HL-60/S4 treated with retinoic acid at 250 ng/mL for 4 days and 3 days (cell line): ENCODE measurements around the gene GABPB1.
"Not testable (repeated sequence)": the region's sequence is repeated elsewhere in the genome, so short reads cannot be mapped to it uniquely, and the experiment has no call there.

Experiments used
- in situ Hi-C: fragments of 300-500 bp; cut with MboI; formaldehyde crosslinking; loops from 2 replicates; pipeline ENCODE4 v1.7.0; 2022; ENCODE audit warnings: low sequenced_read_pairs

GABPB1 gene

DNA sequence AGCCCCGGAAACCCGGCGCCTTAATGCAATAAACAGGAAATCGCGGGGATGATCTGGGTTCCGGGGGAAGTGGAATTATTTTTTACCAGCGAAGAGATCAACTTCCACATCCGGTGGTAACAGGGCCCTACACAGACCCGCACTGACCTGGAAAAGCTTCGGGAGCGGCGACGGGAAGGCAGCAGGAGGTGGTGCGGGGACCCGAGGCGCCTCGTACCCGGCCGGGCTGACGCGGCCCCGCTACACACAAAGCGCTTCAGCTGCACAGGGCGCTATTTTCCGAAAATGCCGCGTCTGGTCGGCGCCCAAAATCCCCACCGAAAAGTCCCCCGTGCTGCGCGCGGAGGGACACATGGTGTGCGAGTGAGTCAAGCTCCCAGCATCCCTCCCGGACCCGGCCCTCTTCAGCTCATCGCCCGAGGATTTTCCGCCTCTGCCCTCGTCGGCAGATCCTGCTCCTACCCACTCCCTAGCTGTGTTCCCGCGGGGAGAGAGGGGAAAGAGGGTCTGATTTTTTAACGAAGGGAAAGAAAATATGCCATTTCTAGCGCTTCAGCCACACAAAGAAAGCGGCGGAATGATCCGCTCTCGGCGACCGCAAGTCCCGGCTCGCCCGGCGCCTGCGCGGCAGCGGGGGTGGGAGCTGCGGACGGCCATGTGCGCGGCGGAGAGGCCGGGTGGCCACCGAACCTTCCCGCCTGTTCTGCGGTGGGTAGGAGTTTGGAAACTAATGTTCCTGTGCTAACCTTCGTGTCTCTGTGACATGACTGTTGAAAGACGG, at the start of gene GABPB1:
GABPB1 (minus strand) TSS at position 361 of the 781 bp plus-strand sequence. CDS start 45,400 bp downstream, outside the sequence.
- in situ Hi-C loops, result no loop called here

DNA sequence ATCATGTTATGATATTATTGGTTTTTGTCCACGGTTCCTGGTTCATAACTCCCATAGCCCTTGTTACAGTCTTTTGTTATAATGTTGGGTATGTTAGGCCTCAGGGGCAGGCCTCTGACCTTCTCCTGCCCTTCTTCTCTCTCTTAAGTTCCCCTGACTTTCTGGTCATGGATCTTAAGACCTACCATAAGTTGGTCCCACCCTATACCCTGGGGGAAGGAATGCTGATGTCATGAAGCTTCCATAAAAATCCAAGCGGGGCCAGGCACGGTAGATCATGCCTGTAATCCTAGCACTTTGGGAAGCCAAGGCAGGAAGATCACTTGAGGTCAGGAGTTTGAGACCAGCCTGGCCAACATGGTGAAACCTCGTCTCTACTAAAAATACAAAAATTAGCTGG, 36.6 kb upstream of the GABPB1 start:
- in situ Hi-C loops, result not testable (repeated sequence)

DNA sequence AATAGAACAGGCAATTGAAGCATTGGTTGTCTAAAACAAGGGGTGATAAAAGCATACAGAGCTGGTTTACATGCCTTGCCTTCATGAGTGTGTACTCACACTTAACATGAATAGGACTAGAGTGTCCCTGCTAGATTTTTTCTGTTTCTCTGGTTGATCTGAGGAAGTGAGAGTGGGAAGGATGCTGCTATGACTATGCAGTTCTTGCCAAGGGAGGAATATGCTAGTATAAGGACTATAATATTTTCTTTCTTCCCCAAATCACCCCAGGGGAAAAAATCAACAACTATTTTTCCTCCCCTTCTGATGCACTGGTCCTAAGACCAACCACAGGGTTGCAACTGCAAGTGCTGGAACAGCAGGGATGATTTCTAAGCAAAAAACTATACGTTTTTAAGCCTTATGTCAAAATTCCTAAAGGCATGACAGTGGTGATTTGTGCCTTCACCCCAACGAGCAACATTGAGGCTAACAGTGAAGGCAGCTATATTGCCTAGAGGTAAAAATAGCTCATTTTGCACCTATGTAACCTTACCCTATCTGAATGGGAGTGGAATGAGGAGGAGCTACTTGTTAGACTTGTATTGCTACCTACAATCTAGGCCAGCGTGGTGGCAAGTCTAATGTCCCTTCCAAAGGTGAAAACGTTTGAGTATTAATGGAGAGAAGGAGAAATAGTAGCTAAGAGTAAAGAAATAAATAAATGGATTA, 35.7 kb upstream of the GABPB1 start:
- in situ Hi-C loops, result no loop called here

DNA sequence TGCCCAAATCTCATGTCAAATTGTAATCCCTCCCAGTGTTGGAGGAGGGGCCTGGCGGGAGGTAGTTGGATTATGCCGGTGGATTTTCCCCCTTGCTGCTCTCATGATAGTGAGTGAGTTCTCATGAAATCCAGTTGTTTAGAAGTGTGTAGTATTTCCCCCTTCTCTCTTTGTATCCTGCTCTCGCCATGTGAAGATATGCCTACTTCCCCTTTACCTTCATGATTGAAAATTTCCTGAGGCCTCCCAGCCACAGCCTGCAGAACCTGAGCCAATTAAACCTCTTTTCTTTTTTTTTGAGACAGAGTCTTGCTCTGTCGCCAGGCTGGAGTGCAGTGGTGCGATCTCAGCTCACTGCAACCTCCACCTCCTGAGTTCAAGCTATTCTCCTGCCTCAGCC, 27.4 kb upstream of the GABPB1 start:
- in situ Hi-C loops, result not testable (repeated sequence)

DNA sequence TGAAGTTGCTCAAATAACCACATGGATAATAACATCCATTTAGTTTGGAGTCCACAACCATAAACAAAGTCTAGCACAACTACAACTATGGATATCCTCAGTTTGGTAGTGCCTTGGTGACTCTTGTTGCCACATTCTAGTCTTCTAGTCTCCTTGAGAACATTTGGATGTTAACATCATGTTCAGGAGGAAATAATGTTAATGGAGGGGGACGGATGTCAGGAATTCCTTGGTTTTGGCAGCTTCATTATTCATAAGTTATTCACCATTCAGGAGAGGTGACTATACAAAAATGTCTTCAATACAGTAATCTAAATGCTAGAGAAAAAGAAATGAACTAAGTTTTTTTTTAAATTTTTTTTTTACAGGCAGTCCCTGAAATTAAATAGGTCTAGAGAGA, 26.4 kb upstream of the GABPB1 start:
- in situ Hi-C loops, result no loop called here

DNA sequence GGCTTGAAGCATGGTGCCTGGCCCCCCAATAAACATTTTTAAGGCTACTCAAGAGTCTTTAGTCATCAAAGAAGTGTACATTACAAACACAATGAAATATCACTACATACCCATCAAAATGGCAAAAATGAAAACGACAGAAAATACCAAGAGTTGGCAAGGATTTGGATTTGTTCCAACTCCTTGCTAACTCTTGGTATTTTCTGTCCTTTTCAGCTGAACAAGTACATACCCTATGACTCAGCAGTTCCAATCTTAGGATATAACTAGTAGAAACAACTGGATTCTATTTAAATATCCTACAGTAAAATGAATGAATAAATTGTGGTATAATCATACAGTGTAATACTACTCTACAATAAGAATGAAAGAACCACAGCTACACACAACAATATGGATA, 25.1 kb upstream of the GABPB1 start:
- in situ Hi-C loops, result no loop called here

DNA sequence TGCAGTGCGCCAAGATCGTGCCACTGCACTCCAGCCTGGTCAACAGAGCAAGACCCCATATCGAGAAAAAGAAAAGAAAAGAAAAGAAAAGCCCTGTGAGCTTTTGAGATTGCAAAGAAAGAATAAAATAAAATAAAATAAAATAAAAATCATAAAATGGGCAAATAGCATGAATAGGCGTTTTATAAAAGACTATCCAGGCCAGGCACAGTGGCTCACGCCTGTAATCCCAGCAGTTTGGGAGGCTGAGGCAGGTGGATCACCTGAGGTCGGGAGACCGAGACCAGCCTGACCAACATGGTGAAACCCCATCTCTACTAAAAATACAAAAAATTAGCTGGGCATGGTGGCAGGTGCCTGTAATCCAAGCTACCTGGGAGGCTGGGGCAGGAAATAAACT, 24.4 kb upstream of the GABPB1 start:
- in situ Hi-C loops, result not testable (repeated sequence)

DNA sequence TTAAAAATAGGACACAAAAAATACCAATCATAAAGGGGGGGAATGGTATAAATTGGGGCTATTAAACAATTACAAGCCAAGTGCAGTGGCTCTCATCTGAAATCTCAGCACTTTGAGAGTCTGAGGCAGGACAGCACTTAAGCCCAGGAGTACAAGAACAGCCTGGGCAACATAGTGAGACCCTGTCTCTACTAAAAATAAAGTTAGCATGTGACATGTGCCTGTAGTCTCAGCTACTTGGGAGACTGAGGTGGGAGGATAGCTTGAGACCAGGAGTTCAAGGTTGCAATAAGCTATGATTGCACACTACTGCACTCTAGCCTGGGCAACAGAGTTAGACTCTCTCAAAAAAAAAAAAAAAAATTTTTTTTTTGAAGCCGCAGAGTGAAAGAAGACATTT, 23.8 kb upstream of the GABPB1 start:
- in situ Hi-C loops, result no loop called here

DNA sequence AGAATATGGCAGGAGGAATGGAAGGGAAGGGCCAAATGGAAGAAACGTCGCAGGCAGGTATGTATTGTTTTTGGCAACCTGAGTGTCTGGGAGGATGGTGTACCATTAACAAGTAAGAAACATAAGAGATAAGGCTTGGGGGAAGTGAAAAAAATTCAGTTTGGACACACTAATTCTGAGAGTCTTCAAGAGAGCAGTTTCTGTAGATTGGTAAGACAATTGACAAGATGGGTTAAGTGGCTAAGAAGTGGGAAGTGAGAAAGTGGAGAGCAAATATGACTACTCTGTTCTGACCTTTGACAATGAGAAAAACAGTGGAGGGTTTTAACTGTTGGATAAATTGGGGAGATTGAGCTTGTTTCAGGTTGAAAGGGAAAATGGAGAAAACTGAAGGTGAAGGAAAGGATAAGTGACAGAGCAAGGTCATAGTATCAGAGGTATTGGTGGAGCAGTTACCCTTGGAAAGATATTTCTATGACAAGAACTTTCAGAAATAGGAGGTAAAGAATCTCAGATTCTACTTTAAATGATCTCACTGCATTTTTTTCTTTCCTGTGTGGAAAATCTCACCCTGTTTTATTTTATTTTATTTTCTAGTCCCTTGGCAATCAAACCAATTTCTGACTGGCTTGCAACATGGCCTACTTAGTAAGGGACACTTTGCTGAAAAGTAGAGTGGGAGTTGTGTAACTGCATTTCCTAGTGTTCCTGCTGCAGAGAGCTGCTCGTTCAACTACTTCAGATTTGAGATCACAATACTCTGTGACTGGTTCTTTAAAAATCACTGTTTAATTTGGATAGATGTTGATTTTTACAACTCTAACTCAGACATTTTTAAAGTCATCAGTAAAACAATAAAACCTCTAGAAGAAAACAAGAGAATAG, 23.1 kb upstream of the GABPB1 start:
- in situ Hi-C loops, result no loop called here

DNA sequence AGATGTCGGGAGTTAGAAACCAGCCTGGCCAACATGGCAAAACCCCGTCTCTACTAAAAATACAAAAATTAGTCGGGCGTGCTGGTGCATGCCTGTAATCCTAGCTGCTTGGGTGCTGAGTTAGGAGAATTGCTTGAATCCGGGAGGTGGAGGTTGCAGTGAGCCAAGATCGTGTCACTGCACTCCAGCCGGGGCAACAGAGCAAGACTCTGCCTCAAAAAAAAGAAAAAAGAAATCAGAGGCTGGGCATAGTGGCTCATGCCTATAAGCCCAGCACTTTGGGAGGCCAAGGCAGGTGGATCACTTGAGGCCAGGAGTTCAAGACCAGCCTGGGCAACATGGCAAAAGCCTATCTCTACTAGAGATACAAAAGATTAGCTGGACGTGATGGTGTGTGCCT, 14.6 kb upstream of the GABPB1 start:
- in situ Hi-C loops, result not testable (repeated sequence)

DNA sequence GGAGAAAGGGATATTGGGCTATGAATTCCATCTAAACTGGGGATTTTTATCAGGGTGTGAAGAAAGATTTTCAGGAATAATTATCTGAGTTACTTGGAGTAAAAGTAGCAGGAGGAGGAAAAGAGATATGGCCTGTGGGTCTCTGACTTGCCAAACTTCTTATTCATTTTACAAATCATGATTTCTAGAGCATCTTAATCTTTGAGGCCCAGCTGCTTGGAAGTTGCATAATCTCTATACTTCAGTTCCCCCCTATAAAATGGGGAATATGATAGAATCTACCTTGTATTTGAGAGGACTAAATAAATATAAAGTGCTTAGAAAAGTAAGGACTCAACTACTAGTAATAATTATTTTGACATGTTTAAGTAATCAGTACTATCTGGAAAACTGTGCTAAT, 11.0 kb upstream of the GABPB1 start:
- in situ Hi-C loops, result no loop called here

DNA sequence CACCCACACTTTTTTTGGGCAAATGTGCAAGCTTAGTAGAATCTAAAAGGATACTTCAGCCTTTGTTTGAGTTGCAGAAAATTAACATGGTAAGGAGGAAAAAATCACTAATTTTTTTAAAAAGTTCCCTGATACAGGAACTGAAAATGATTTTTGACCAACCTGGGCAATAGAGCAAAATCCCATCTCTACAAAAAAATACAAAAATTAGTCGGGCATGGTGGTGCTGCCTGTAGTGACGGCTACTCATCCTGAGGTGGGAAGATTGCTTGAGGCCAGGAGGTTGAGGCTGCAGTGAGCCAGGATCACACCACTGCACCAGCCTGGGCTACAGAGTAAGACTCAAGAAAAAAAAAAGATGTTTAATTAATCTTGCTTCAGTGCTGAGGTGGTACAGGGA, 10.6 kb upstream of the GABPB1 start:
- in situ Hi-C loops, result no loop called here

DNA sequence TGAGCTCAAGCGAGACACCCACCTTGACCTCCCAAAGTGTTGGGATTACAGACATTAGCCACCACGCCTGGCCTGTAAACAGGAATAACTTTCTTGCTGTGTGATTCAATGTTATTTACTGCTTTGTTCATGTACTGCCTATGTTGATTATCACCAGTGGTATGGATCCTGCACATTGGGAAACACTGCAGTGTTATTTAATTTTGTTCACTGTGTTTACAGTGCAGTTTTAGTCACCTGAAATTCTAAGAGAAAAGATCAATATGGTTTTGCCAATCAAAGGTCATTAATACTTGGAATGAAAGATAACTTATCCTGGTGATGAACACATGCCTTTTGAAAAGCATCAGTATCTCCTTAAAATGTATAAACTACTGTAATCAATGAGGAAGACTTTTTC, 8.6 kb upstream of the GABPB1 start:
- in situ Hi-C loops, result no loop called here

DNA sequence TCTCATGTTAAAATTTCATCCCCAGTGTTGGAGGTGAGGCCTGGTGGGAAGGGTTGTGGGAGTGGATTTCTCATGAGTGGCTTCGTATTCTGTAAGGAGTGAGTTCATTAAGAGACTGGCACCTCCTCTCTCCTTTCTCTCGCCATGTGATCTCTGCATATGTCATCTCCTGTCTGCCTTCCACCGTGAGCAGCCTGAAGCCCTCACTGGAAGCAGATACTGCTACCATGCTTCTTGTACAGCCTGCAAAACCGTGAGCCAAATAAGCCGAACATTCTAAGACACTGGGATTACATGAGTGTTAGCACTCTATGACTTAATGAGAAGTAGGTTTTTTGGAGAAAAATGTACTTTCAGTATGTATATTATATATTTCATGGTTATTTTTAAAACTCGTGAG, 6.8 kb upstream of the GABPB1 start:
- in situ Hi-C loops, result no loop called here

DNA sequence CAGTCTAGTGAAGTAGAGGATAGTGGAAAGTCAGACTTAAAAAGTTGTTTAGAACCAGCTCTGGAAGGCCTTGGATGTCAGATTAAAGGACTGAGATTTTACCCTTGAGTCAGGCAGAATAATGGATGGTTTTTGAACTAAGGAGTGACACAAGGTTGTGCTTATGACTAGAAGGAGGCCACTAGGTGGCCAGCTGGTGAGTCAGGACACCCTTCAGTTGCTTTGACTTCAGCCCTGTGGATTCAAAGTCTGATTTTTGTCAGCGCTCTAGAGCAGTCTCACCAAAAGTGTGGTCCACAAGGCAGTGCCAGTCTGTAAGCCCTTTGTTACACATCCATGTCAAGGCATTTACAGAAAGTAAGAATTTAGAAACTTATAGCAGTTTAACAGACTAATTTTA, 3.8 kb upstream of the GABPB1 start:
- in situ Hi-C loops, result no loop called here

DNA sequence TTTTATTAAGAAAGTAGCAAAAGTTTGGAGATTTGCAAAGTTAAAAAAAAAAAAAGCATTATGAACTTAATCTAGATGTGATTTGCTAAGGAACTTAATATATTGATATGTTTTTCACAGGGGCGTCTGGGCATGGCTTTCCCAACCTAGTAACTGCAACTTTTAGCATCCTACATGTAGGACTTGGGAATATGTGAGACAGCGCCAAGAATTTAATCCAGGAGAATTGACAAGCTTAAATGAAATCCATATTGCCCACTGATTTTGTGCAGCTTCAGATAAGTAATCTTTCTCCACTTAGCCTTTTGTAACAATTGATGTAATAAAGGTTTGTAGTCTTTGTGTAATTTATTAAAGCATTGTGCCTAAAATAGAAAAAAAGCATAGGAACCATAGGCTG, 982 bp upstream of the GABPB1 start:
- in situ Hi-C loops, result no loop called here

DNA sequence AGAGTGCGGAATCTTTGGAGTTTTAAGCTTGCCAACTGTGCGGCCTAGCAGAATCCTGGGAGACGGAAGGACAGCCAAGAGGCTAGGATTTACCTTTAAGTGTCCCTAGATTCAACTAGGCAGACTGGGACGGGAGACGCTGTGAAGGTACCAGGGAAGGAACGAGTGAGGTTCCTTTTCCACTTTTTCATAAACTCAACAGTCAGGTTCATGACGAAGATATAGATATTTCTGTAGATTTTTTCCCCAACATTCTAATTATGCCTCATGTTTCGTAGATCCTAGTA, 564 bp upstream of the GABPB1 start:
- in situ Hi-C loops, result no loop called here

DNA sequence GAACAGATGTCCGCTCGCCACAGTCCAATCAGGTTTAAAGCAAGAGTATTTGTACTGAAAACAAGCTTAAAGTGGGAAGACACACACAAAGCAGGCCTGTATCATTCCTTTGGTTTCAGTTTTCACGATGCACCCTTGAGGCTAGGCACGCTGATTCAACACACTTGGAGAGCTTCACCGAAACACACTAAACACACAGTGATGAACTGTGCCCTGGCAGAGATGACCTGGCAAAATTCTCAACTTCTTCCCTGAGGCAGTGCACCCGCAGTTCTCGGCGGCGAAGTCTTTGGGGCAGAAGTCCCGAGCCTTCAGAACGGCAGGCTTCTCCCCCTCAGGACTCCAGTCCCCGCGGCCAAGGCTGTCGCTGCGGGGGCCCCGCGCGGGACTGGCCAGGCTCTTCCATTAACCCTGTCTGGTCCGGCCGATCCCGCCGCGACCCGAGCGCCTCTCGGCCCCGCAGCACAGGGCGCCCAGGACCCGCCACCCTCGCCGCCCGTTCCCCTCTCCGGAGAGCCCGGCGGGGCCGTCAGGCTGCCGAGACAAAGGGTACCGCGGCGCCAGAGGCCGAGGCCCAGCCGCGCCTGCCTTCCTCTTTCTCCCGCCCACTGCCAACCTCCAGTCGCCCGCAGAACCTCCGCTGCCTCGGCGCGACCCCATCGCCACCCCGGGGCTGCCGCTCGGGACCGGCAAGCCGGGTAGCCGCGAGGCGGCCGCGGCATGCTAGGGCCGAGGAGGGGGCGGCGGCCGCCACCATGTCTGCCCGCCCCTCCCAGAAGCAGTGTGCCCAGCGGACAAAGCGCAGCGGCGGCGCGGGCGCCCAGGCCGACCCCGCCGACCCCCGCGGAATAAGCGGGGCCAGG, 792 bp downstream of the GABPB1 start:
- in situ Hi-C loops, result no loop called here

DNA sequence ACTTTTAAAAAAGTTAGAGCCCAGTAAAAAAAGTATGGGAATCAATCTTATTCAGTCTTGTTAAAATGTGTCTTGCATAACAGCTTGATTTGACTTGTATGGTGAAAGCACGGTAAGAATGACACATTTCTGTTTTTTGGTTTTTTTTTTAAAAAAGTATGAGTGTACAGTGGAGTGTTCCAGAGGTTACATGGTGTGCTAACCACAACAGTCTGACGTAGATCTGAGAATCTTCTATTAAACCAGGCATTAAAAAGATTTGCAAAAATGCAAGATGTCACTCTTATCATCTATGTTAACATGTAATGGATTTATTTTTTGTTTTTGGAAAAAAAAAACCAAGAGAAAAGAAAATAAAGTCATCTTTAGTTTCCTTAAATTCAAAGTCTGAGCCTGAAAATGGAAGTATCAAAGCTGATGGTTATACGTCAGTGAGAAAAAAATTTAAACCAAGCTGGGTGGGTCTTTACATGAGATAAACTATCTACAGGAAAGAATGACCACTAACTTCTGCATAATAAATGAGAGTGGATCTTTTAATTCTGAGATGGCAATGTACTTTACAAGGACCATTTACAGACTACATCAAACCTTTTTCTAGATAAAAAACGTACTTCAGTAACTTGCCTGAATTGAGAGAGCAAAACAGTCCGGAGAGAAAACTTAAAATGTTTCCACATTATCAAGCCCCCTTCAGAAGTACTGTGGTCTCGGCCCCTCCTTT, 1.6 kb downstream of the GABPB1 start:
- in situ Hi-C loops, result no loop called here

DNA sequence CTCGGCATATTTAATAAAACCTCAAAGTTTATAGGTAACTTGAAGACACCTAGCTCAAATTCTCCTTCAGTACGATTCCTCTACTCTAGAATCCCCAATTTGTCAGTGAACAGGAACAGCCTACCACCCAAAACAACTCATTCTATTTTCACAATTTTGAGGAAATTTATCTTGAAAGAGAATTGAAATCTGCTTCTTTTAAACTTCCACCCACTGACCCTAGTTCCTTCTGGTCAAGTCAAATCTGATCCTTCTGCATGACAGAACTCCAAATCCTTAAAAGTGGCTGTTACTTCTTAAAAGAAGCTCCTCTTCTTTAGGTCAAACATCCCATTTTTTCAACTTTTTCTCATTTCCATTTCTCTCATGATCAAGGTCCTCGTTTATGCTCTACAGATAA, 4.4 kb downstream of the GABPB1 start:
- in situ Hi-C loops, result no loop called here
